Aorta (tissue), 5 donors: ENCODE results near the gene LGI2. TPM values are rescaled to one million over a fixed set of nuclear protein-coding genes. Genes with fewer than 3 reads are reported as not detected.
"Not testable (repeated sequence)": the region's sequence is repeated elsewhere in the genome, so short reads cannot be mapped to it uniquely, and the experiment has no call there.

ENCODE experiments used
- ATAC-seq: fragments of 200-7000 bp; cut with Tn5 transposase; one replicate; pipeline ENCODE4 v1.9.1; 2022; ENCODE audit warnings: moderate library complexity; ENCODE audit not compliant: low FRiP score
- DNase-seq, 2 donors: peaks; one replicate each; pipeline ENCODE4 v3.0.0-alpha.2; 2020
- H3K27ac ChIP-seq, 2 donors: one replicate each; pipeline ENCODE4 v1.5.1; 2013; ENCODE audit warnings: low read length in 2 of 2, mild to moderate bottlenecking in 2 of 2, moderate library complexity in 2 of 2, control low read depth in 1 of 2, inconsistent platforms in 1 of 2, low read depth in 1 of 2
- H3K27me3 ChIP-seq, 2 donors: one replicate each; pipeline ENCODE4 v1.6.1; 2013; ENCODE audit warnings: control low read depth in 1 of 2, low read length in 1 of 2, mild to moderate bottlenecking in 1 of 2, moderate library complexity in 1 of 2; ENCODE audit not compliant: insufficient read depth in 2 of 2, control insufficient read depth in 1 of 2
- H3K36me3 ChIP-seq, 2 donors: one replicate each; pipeline ENCODE4 v1.6.1; 2013; ENCODE audit warnings: control low read depth in 1 of 2, low read length in 1 of 2, mild to moderate bottlenecking in 1 of 2; ENCODE audit not compliant: insufficient read depth in 2 of 2, control insufficient read depth in 1 of 2
- H3K4me1 ChIP-seq, 2 donors: one replicate each; pipeline ENCODE4 v1.6.1; 2013; ENCODE audit warnings: low read length in 2 of 2, control low read depth in 1 of 2, mild to moderate bottlenecking in 1 of 2, moderate library complexity in 1 of 2; ENCODE audit not compliant: insufficient read depth in 2 of 2, control insufficient read depth in 1 of 2
- H3K4me3 ChIP-seq, 2 donors: one replicate each; pipeline ENCODE4 v1.5.1; 2013; ENCODE audit warnings: low read length in 2 of 2, control low read depth in 1 of 2, mild to moderate bottlenecking in 1 of 2
- H3K9me3 ChIP-seq: one replicate; pipeline ENCODE4 v1.6.1; 2013; ENCODE audit warnings: mild to moderate bottlenecking, low read length; ENCODE audit not compliant: control insufficient read depth
- WGBS, 2 donors: extraction: QIAGEN DNeasy Blood & Tissue Kit; methylation state at CpG; one replicate each; pipeline ENCODE4 v1.1.7; 2013; 5-methylcytosine and 5-hydroxymethylcytosine counted together
- intact Hi-C, 2 donors: fragments of 100-400 bp; cut with DNase I; formaldehyde crosslinking; loops; one replicate each; pipeline versions ENCODE4 v1.14.2 to v1.15.0; 2022
- polyA plus RNA-seq, 2 donors: library from polyadenylated mRNA; stranded (reverse); fragments of 200-250 nt; gene quantifications; one replicate each; pipeline ENCODE4 v1.2.3, GENCODE V29; 2013
- total RNA-seq, 2 donors: library from RNA; stranded (reverse); fragmentation: NEBNext Ultra II Directional; extraction: Animal tissue kit (Norgen Biotek cat#: 25700); gene quantifications; one replicate each; pipeline ENCODE4 v1.2.1, GENCODE V29; 2021
- donor health status: healthy with polysubstance abuse.
- donor health status: Bipolar disorder and iron deficiency.
- donor health status: DM: no; HTN: no; CAD: no.
- donor health status: DM: no; HTN: no; CAD: no.
- donor health status: DM: yes; HTN: yes; CAD: no.

The LGI2 gene
- total and polyA plus RNA-seq, 4 donors, result 0.79 to 13.7 (median 5.6) TPM

- Histone ChIP-seq H3K36me3 (no peaks in the 10 kb centered on the region), H3K4me3 (no peak overlapping the region), H3K27ac (peak overlapping the region in 1 of 2 donors; percentile 30), H3K4me1 (no peaks in the 10 kb centered on the region), H3K27me3 (no peaks in the 10 kb centered on the region), H3K9me3 (no peaks in the 10 kb centered on the region)
- intact Hi-C loops, result loop anchor here in 1 of 2 donors (10.0 kb wide), 1 partner anchor 75 kb away; no protein-coding TSS in a partner anchor
- WGBS, 2 donors, result 82 to 83% methylated on average over 2 of the region's 2 CpGs
- no peak for DNase-seq
- no peak for ATAC-seq
These were observed 29.0 kb upstream of the LGI2 start for GRCh38 chr4:25059791-25060190.

DNA sequence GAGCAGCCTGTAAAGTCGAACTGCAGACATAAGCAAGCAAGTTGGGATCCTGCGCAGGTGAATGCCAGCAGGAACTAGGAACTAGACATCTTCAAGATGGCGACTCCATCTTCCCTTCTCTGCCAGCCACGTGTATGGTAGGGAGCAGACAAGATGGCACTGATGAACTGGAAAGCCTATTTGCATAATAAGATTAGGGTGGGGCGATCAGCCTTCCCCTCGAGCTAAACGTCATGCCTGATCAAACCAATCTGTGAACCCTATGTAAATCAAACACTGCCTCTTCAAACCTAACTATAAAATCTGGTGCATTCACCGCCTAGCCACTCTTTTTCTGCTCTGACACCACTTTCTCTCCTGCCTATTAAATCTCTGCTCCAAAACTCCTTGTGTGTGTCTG lies 28.1 kb upstream of the LGI2 start:
- DNase-seq, result no peak
- intact Hi-C loops, result no loop called here

DNA sequence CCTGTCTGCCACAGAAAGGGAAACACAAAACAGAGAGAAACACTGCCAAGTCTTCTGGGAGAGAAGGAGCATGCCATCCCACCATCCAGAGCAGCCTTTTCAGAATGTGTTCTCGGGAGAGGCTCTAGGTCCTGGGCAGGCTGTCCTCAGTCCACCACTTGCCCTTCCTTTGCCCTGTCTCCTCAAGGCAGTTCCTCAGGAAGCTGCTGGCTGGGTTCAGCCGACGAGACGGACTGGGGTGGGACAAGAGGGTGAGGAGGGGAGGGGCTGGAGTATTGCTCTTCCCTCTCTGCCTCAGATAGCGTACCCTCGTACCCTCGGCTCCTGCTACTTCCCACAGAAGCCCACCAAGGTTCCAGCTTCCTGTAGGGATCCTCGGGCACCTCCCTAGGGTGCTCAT lies 26.6 kb upstream of the LGI2 start:
- ATAC-seq (peak; percentile 13), DNase-seq (no peak)
- 69 to 76% methylated on average over 8 of the region's 8 CpGs for WGBS, 2 donors

More for the DNA sequence above, 28.1 kb upstream of the LGI2 start:
- H3K4me1 ChIP-seq, result no peaks in the 10 kb centered on the region
- no peak overlapping the region for H3K4me3 ChIP-seq
- ATAC-seq, result no peak
- H3K9me3 ChIP-seq, result no peaks in the 10 kb centered on the region
- 96% methylated on average over 8 of the region's 8 CpGs for WGBS, 2 donors
- no peaks in the 10 kb centered on the region for H3K36me3 ChIP-seq
- no peak overlapping the region for H3K27ac ChIP-seq
- no peaks in the 10 kb centered on the region for H3K27me3 ChIP-seq

DNA sequence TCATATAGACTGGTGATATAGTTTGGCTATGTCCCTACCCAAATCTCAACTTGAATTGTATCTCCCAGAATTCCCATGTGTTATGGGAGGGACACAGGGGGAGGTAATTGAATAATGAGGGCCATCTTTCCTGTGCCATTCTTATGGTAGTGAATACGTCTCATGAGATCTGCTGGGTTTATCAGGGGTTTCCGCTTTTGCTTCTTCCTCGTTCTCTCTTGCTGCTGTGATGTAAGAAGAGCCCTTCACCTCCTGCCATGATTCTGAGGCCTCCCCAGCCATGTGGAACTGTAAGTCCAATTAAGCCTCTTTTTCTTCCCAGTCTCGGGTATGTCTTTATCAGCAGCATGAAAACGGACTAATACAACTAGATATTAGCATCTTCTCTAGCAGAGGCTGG lies 21.3 kb upstream of the LGI2 start:
- DNase-seq, H3K27me3 ChIP-seq, H3K27ac ChIP-seq, ATAC-seq, H3K4me1 ChIP-seq, H3K36me3 ChIP-seq, H3K9me3 ChIP-seq, intact Hi-C loops, H3K4me3 ChIP-seq: not testable (repeated sequence)
- WGBS, 2 donors, result 94 to 95% methylated on average over 5 of the region's 5 CpGs

More for the DNA sequence above, 26.6 kb upstream of the LGI2 start:
- H3K36me3 ChIP-seq, result no peaks in the 10 kb centered on the region
- intact Hi-C loops, result no loop called here
- H3K4me3 ChIP-seq, result no peak overlapping the region
- H3K27me3 ChIP-seq, result no peaks in the 10 kb centered on the region
- no peaks in the 10 kb centered on the region for H3K9me3 ChIP-seq
- no peaks in the 10 kb centered on the region for H3K4me1 ChIP-seq
- H3K27ac ChIP-seq, result no peak overlapping the region

DNA sequence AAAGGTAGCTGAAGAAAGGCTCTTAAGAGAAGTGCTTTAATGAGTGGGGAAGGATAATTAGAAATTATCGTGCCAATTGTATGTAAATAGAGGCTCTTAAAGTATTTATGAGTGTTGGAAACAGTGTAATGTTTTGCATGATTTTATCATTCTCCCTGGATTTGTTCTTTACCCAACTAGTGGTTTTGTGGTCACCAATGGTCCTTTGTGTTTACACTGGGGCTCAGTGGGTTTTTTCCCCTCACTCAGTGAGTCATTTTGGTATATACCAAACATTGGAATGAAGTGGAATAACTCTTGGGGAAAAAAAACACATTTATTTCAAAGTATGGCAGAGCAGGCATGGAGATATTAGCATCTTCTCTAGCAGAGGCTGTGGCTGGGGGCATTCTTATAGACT lies 20.8 kb upstream of the LGI2 start:
- no peaks in the 10 kb centered on the region for H3K36me3 ChIP-seq
- H3K4me3 ChIP-seq, result no peak overlapping the region
- peaks cover 2% of the 10 kb centered on the region for H3K9me3 ChIP-seq
- intact Hi-C loops, result no loop called here
- H3K27me3 ChIP-seq, result no peaks in the 10 kb centered on the region
- DNase-seq, result no peak
- H3K4me1 ChIP-seq, result no peaks in the 10 kb centered on the region
- no peak for ATAC-seq
- 96 to 100% methylated on average over 1 of the region's 1 CpG for WGBS, 2 donors
- H3K27ac ChIP-seq, result no peak overlapping the region

DNA sequence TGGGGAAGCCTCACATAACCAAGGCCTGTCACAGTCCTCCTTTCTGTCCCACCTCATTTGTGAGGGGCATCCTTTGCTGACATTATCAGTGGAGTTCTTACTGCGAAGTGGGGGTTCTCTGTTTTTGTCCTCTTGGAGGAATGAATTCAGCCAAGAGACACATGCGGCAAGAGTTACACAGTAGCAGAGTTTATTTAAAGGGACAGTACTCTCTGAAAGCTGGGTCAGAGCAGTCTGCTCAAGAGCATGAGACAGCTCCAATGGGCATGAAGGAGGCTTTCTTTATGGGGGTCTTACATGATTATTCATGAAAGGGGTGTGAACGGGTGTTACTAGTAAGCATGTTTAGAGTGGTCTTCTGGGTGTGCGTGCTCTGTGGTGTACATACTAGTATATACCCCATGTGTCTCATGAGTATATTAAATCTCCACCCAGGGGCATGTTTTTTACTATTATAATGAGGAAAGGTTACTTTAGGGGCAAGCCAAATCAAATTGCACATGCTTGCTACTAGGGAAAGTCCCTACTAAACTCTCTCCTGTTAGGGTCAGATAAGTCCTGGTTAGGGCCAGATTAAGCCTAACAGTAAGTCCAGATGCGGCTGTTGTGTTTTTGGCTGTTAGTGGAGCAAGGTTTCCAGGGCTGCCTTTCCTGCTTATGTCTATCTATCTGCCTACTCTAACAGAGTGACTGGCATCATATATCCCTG lies 19.8 kb upstream of the LGI2 start:
- no peaks in the 10 kb centered on the region for H3K27me3 ChIP-seq
- WGBS, 2 donors, result 93 to 95% methylated on average over 5 of the region's 5 CpGs
- no peaks in the 10 kb centered on the region for H3K4me1 ChIP-seq
- H3K36me3 ChIP-seq, result no peaks in the 10 kb centered on the region
- H3K9me3 ChIP-seq, result peaks cover 2% of the 10 kb centered on the region
- no peak for DNase-seq
- H3K27ac ChIP-seq, result no peak overlapping the region
- no peak overlapping the region for H3K4me3 ChIP-seq
- intact Hi-C loops, result no loop called here
- ATAC-seq, result no peak

DNA sequence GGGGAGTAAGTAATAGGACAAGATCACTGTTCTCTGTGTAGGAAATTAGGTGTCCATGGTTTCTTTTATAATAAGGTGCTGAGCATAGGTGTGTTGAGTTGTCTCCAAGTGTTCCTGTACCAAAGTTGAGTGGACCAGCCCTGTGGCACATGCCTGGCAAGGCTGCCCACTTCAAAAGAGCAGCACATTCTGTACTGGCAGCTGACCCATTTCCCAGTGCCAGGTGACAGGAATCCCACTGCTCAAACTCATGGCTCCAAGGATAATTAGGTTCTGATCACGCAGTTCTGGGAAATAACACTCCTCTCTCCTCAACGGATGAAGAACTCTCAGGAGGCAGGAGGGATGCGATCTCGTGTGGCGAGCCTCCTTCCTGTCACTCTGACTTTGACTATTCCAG lies 12.8 kb upstream of the LGI2 start:
- Histone ChIP-seq H3K4me1 (no peaks in the 10 kb centered on the region), H3K36me3 (no peaks in the 10 kb centered on the region), H3K9me3 (no peaks in the 10 kb centered on the region), H3K27ac (no peak overlapping the region), H3K4me3 (no peak overlapping the region), H3K27me3 (no peaks in the 10 kb centered on the region)
- intact Hi-C loops, result no loop called here
- no peak for ATAC-seq
- WGBS, 2 donors, result 90 to 91% methylated on average over 5 of the region's 5 CpGs
- DNase-seq, result no peak

GRCh38 chr4:25033526-25033925 lies 2.8 kb upstream of the LGI2 start:
- H3K4me3 ChIP-seq, result no peak overlapping the region
- no peak overlapping the region for H3K27ac ChIP-seq
- ATAC-seq (no peak), DNase-seq (no peak)
- 96 to 97% methylated on average over 4 of the region's 4 CpGs for whole genome bisulfite sequencing, 2 donors
- intact Hi-C loops, result no loop called here
- H3K27me3 ChIP-seq, result no peaks in the 10 kb centered on the region
- no peaks in the 10 kb centered on the region for H3K4me1 ChIP-seq
- no peaks in the 10 kb centered on the region for H3K36me3 ChIP-seq
- H3K9me3 ChIP-seq, result no peaks in the 10 kb centered on the region

- Histone ChIP-seq H3K4me3 (no peak overlapping the region), H3K9me3 (no peaks in the 10 kb centered on the region), H3K27me3 (no peaks in the 10 kb centered on the region), H3K27ac (no peak overlapping the region), H3K36me3 (no peaks in the 10 kb centered on the region), H3K4me1 (no peaks in the 10 kb centered on the region)
- intact Hi-C loops, result no loop called here
- ATAC-seq (no peak), DNase-seq (no peak)
- WGBS, 2 donors, result 75 to 82% methylated on average over 2 of the region's 2 CpGs
These were observed 1.4 kb upstream of the LGI2 start for GRCh38 chr4:25032126-25032525.
